T-helper 2 cell treated with Interferon-gamma antibody and Interleukin-4, amounts not matched to agents 5 μg/mL and 100 μg/mL, for 36 hours (primary cell): ENCODE results near the gene LEP.

Experiments used
- DNase-seq: peaks from one replicate; pipeline ENCODE4 v3.0.0; 2021; ENCODE audit warnings: low spot score
- H3K27ac Mint-ChIP-seq: one replicate; pipeline ENCODE4 v1.8.0; 2021; ENCODE audit warnings: mild to moderate bottlenecking, mixed read lengths
- H3K27me3 Mint-ChIP-seq: one replicate; pipeline ENCODE4 v1.8.0; 2021; ENCODE audit warnings: low read depth, mixed read lengths
- H3K36me3 Mint-ChIP-seq: one replicate; pipeline ENCODE4 v1.8.0; 2021; ENCODE audit warnings: low read depth, mixed read lengths
- H3K4me1 Mint-ChIP-seq: one replicate; pipeline ENCODE4 v1.8.0; 2021; ENCODE audit warnings: low read depth, mixed read lengths
- H3K4me3 Mint-ChIP-seq: one replicate; pipeline ENCODE4 v1.8.0; 2022; ENCODE audit warnings: mild to moderate bottlenecking, moderate library complexity, mixed read lengths
- H3K9me3 Mint-ChIP-seq: one replicate; pipeline ENCODE4 v1.8.0; 2021; ENCODE audit warnings: mixed read lengths

Gene LEP

GRCh38 chr7:128240696-128241386 is at the start of gene LEP:
Gene LEP, plus strand, starts transcription at chr7:128241278. Its CDS starts 10,741 bp downstream, at chr7:128252019.
- H3K36me3 Mint-ChIP-seq, result peaks cover 3% of the 10 kb centered on the region
- H3K4me1 Mint-ChIP-seq, result peaks cover 10% of the 10 kb centered on the region
- no peak for DNase-seq
- H3K27me3 Mint-ChIP-seq, result peaks cover 4% of the 10 kb centered on the region
- no peak within 1 kb of the TSS for H3K27ac Mint-ChIP-seq
- no peak within 1 kb of the TSS for H3K4me3 Mint-ChIP-seq
- peaks cover 14% of the 10 kb centered on the region for H3K9me3 Mint-ChIP-seq

- H3K27me3 Mint-ChIP-seq, result peaks cover 16% of the 10 kb centered on the region
- no peak overlapping the region for H3K4me3 Mint-ChIP-seq
- H3K27ac Mint-ChIP-seq, result no peak overlapping the region
Observed at GRCh38 chr7:128192497-128193142, 48.5 kb upstream of the LEP start.

DNA sequence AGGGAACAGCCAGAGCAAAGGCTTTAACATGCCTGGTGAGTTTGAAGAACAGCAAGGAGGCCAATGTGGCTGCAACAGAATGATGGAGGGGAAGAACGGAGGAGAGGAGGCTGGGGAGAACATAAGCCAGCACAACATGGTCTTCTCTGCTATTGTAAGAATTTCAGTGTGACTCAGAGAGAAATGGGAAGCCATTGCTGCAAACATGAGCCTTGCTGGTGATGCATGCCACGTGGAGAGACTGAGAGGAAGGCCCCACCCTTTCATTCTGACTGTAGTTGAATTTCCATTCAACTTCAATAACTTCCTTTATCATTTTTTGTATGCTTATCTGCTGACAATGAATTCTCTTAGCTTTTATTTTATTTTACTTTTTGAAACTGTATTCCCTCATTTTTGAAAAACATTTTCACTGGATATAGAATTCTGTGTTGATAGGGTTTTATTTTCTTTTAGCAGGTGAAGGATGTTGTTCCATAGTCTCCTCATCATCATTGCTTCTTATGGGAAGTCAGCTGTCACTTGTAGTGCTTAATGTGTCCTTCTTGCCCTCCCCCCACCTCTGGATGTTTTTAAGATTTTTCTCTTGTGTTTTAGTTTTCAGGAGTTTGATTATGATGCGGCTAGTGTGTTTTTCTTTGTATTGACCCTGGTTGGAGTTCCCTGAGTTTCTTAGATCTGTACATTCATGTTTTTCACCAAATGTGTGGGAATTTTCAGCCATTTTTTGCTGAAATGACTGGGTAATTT is 46.4 kb upstream of the LEP start:
- Mint-ChIP-seq H3K4me1 (no peaks in the 10 kb centered on the region), H3K4me3 (no peak overlapping the region), H3K27ac (no peak overlapping the region), H3K36me3 (peaks cover 6% of the 10 kb centered on the region), H3K9me3 (peaks cover 22% of the 10 kb centered on the region), H3K27me3 (peaks cover 23% of the 10 kb centered on the region)
- no peak for DNase-seq

More at GRCh38 chr7:128192497-128193142, 48.5 kb upstream of the LEP start:
- no peak for DNase-seq
- H3K9me3 Mint-ChIP-seq, result peaks cover 22% of the 10 kb centered on the region
- peaks cover 6% of the 10 kb centered on the region for H3K36me3 Mint-ChIP-seq
- H3K4me1 Mint-ChIP-seq, result no peaks in the 10 kb centered on the region

DNA sequence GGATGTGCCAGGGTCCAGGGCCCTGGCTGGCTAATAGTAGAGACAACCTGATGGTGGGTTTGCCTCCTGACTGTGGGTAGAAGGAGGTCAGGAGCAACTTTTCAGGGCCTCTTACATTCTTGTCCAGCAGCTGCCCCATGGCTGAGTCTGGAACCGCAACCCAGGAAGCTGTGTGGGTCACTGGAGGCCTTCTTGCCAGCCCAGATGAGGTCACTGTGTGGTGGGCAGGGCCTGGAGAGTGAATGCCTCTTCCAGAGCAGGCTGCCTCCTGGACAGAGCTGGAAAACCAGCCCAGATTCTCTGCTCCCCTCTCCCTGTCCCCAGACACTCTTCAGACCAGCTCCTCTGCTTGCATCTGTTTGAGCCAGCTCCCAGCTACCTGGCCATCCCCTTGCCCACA is 43.5 kb upstream of the LEP start:
- Mint-ChIP-seq H3K27me3 (peaks cover 41% of the 10 kb centered on the region), H3K36me3 (peaks cover 6% of the 10 kb centered on the region), H3K9me3 (peaks cover 22% of the 10 kb centered on the region), H3K4me1 (peaks cover 6% of the 10 kb centered on the region), H3K27ac (no peak overlapping the region), H3K4me3 (no peak overlapping the region)
- DNase-seq, result no peak

DNA sequence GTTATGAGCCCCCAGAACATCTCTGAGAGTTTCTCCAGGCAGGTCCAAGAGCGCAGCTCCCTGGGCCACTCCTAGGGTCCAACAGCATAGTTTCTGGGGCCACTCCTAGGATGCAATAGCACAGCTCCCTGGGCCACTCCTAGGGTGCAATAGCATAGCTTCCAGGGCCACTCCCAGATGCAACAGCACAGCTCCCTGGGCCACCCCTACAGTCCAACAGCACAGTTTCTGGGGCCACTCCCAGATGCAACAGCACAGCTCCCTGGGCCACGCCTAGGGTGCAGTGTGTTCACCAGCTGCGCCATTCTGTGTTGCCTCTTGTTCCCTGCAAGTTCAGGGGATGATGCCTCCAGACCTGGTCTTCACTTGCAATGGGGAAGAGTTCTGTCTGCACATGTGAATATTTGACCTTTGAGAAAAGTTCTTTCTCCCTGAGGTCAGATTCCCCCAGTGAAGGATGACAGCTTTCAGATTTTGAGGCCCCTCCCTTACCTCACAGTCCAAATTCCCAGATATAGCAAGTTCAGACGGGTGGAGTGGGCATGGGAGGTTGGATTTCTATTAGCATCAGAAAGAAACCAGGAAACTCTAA is 43.0 kb upstream of the LEP start:
- Mint-ChIP-seq H3K4me1 (peaks cover 6% of the 10 kb centered on the region), H3K27ac (no peak overlapping the region), H3K27me3 (peaks cover 46% of the 10 kb centered on the region), H3K4me3 (no peak overlapping the region), H3K36me3 (peaks cover 6% of the 10 kb centered on the region), H3K9me3 (peaks cover 22% of the 10 kb centered on the region)
- DNase-seq, result no peak

GRCh38 chr7:128200376-128200775 is 40.7 kb upstream of the LEP start:
- Mint-ChIP-seq H3K4me3 (no peak overlapping the region), H3K27me3 (peaks cover 50% of the 10 kb centered on the region), H3K9me3 (no peaks in the 10 kb centered on the region), H3K27ac (no peak overlapping the region), H3K4me1 (peaks cover 6% of the 10 kb centered on the region), H3K36me3 (no peaks in the 10 kb centered on the region)
- DNase-seq, result no peak

- H3K27me3 Mint-ChIP-seq, result peaks cover 50% of the 10 kb centered on the region
- H3K27ac Mint-ChIP-seq, result no peak overlapping the region
- peaks cover 6% of the 10 kb centered on the region for H3K4me1 Mint-ChIP-seq
- no peak for DNase-seq
- H3K9me3 Mint-ChIP-seq, result no peaks in the 10 kb centered on the region
- H3K4me3 Mint-ChIP-seq, result peak overlapping the region; percentile 39
- no peaks in the 10 kb centered on the region for H3K36me3 Mint-ChIP-seq
Observed at GRCh38 chr7:128201067-128201689, 39.9 kb upstream of the LEP start.

DNA sequence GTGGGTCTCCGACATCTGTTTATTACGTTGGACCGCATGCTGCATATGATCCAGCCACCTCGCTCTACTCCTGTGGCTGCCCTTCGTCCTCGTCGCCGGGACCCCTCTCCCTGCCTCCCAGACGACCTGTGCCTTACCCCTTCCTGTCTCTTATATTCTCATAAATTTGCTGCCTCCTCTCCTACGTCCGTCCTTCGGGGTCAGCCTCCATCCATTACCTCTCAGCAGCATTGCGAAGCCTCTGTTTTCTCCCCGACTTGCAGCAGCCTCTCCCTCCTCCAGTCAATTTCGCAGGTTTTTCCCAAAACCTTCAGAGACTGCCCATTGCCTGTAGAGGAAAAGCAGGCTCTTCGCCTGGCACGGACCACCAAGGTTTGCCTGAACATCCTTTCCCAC is 39.4 kb upstream of the LEP start:
- DNase-seq, result no peak
- H3K4me1 Mint-ChIP-seq, result peaks cover 6% of the 10 kb centered on the region
- H3K27me3 Mint-ChIP-seq, result peaks cover 50% of the 10 kb centered on the region
- no peaks in the 10 kb centered on the region for H3K9me3 Mint-ChIP-seq
- no peaks in the 10 kb centered on the region for H3K36me3 Mint-ChIP-seq
- H3K27ac Mint-ChIP-seq, result no peak overlapping the region
- peak overlapping the region; percentile 39 for H3K4me3 Mint-ChIP-seq

- Mint-ChIP-seq H3K4me1 (peaks cover 6% of the 10 kb centered on the region), H3K27ac (no peak overlapping the region), H3K9me3 (no peaks in the 10 kb centered on the region), H3K36me3 (no peaks in the 10 kb centered on the region), H3K4me3 (no peak overlapping the region), H3K27me3 (peaks cover 45% of the 10 kb centered on the region)
- DNase-seq, result no peak
Observed at GRCh38 chr7:128202287-128202957, 38.7 kb upstream of the LEP start.

DNA sequence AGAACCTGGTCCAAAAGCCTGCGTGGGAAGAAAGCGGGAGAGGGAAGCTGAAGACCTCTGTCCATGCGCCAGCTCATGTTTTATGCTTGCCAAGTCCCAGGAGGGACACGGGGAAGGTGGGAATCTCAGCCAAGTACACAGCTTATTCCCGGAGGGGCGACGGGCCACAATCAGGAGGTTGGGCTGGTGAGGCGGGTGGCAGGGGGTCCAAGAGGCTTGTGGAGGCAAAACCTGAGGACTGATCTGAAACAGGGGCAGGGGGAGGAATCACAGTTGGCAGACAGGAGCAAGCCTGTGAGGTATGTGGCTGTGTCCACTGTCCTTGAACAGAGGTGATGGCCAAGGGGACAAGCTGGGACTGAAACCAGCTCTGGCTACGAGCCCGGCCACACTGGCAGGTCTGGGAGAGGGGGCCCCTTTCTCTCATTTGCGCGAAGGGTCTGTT is 38.0 kb upstream of the LEP start:
- H3K4me1 Mint-ChIP-seq, result peaks cover 6% of the 10 kb centered on the region
- H3K36me3 Mint-ChIP-seq, result no peaks in the 10 kb centered on the region
- H3K9me3 Mint-ChIP-seq, result no peaks in the 10 kb centered on the region
- H3K27me3 Mint-ChIP-seq, result peaks cover 45% of the 10 kb centered on the region
- no peak overlapping the region for H3K4me3 Mint-ChIP-seq
- no peak overlapping the region for H3K27ac Mint-ChIP-seq
- no peak for DNase-seq

GRCh38 chr7:128203710-128204214 is 37.3 kb upstream of the LEP start:
- Mint-ChIP-seq H3K4me1 (peaks cover 6% of the 10 kb centered on the region), H3K4me3 (no peak overlapping the region), H3K27me3 (peaks cover 45% of the 10 kb centered on the region), H3K9me3 (no peaks in the 10 kb centered on the region), H3K36me3 (no peaks in the 10 kb centered on the region), H3K27ac (no peak overlapping the region)
- DNase-seq, result no peak

DNA sequence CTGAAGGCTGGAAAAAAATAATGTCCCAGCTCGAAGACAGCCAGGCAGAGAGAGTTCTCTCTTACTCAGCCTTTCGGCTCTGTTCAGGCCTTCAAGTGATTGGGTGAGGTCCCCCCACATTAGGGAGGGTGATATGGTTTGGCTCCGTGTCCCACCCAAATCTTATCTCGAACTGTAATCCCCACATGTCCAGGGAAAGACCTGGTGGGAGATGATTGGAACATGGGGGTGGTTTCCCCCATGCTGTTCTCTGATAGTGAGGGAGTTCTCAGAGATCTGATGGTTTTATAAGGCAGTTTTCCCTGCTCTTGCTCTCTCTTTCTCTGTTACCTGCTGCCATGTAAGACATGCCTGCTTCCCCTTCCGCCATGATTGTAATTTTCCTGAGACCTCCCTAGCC is 36.6 kb upstream of the LEP start:
- Mint-ChIP-seq H3K27ac (no peak overlapping the region), H3K9me3 (no peaks in the 10 kb centered on the region), H3K4me1 (peaks cover 6% of the 10 kb centered on the region), H3K27me3 (peaks cover 38% of the 10 kb centered on the region), H3K36me3 (no peaks in the 10 kb centered on the region), H3K4me3 (no peak overlapping the region)
- no peak for DNase-seq

GRCh38 chr7:128205068-128205467 is 36.0 kb upstream of the LEP start:
- Mint-ChIP-seq H3K9me3 (no peaks in the 10 kb centered on the region), H3K27me3 (peaks cover 36% of the 10 kb centered on the region)

More at GRCh38 chr7:128205068-128205467, 36.0 kb upstream of the LEP start:
- H3K27ac Mint-ChIP-seq, result no peak overlapping the region
- no peaks in the 10 kb centered on the region for H3K36me3 Mint-ChIP-seq
- DNase-seq, result no peak
- H3K4me1 Mint-ChIP-seq, result peaks cover 6% of the 10 kb centered on the region
- H3K4me3 Mint-ChIP-seq, result no peak overlapping the region
